Central memory CD4-positive, alpha-beta T cell (primary cell): ENCODE measurements around the gene RANBP10.

Experiments
- DNase-seq: peaks from one replicate; pipeline ENCODE4 v3.0.0; 2022

Gene RANBP10

GRCh38 chr16:67673712-67674580 lies 132.4 kb downstream of the RANBP10 start:
- no peak for DNase-seq
